Bronchial epithelial cell (primary cell): Measurements from ENCODE around the gene TYSND1. TPM values are rescaled to one million over a fixed set of nuclear protein-coding genes. Genes with fewer than 3 reads are reported as not detected.

Source experiments
- DNase-seq: peaks from one replicate; pipeline ENCODE4 v3.0.0-alpha.2; 2010; ENCODE audit warnings: low read depth
- FAIRE-seq: peaks from 2 replicates; lab custom pipeline; 2011; peaks lifted over from hg19 to GRCh38; lab: Jason Lieb, UNC
- H3K27me3 ChIP-seq: 2 replicates; pipeline ENCODE4 v1.5.1; 2011; ENCODE audit warnings: low read length; ENCODE audit not compliant: control insufficient read depth, insufficient read depth
- H3K36me3 ChIP-seq: 2 replicates; pipeline ENCODE4 v1.5.1; 2011; ENCODE audit warnings: low read length; ENCODE audit not compliant: control insufficient read depth, insufficient read depth
- H3K4me3 ChIP-seq: 2 replicates; pipeline ENCODE4 v1.5.1; 2011; ENCODE audit warnings: mild to moderate bottlenecking, low read depth, low read length, control low read depth
- total RNA-seq: library from RNA; depleted of rRNA; stranded (reverse); fragments of >200 nt; gene quantifications from 2 replicates; pipeline ENCODE4 v1.2.1, GENCODE V29; 2014
- TF ChIP-seq, protein P1 (sequence below): IDR thresholded peaks from 2 replicates; pipeline ENCODE4 v1.5.1; 2011; ENCODE audit warnings: mild to moderate bottlenecking, moderate library complexity, low read length, control low read depth, inconsistent platforms; ENCODE audit not compliant: insufficient read depth, severe bottlenecking

The TYSND1 gene
- total RNA-seq, 1 donor from 2014 or later, result 32.1 TPM

- DNase-seq (no peak), FAIRE-seq (no peak)
- TF ChIP-seq, protein P1, sequence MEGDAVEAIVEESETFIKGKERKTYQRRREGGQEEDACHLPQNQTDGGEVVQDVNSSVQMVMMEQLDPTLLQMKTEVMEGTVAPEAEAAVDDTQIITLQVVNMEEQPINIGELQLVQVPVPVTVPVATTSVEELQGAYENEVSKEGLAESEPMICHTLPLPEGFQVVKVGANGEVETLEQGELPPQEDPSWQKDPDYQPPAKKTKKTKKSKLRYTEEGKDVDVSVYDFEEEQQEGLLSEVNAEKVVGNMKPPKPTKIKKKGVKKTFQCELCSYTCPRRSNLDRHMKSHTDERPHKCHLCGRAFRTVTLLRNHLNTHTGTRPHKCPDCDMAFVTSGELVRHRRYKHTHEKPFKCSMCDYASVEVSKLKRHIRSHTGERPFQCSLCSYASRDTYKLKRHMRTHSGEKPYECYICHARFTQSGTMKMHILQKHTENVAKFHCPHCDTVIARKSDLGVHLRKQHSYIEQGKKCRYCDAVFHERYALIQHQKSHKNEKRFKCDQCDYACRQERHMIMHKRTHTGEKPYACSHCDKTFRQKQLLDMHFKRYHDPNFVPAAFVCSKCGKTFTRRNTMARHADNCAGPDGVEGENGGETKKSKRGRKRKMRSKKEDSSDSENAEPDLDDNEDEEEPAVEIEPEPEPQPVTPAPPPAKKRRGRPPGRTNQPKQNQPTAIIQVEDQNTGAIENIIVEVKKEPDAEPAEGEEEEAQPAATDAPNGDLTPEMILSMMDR, result no peak
- no peaks in the 10 kb centered on the region for H3K27me3 ChIP-seq
- H3K36me3 ChIP-seq, result no peaks in the 10 kb centered on the region
- H3K4me3 ChIP-seq, result no peak overlapping the region
Observed at GRCh38 chr10:70135684-70136083, 10.8 kb downstream of the TYSND1 start.

DNA sequence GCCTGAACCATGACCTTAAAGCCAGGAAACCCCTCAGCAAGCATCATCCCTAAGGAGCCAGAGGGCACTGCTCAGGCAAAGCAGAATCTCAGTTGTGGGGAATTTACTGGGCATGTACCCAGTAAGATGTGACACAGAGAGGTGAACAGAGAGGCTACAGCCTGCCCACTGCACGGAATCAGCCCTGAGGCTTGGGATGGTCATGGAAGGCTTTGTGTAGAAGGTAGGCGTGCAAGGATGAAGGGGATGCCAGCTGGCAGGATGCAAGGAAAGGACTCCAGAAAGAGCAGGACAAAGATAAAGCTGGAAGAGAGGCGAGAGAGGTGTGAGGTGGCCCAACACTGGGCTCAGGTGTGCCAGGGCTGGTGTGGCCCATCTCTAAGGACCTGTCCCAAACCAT, 11.5 kb downstream of the TYSND1 start:
- Histone ChIP-seq H3K4me3 (no peak overlapping the region), H3K27me3 (no peaks in the 10 kb centered on the region), H3K36me3 (no peaks in the 10 kb centered on the region)
- TF ChIP-seq, protein P1, result no peak
- no peak for FAIRE-seq
- DNase-seq, result no peak

GRCh38 chr10:70132098-70133029, 14.1 kb downstream of the TYSND1 start, which contains the start of gene AIFM2:
AIFM2 (minus strand) TSS chr10:70132825; CDS start chr10:70124084, 8,741 bp downstream.
- DNase-seq (peak; percentile 47), FAIRE-seq (no peak)

DNA sequence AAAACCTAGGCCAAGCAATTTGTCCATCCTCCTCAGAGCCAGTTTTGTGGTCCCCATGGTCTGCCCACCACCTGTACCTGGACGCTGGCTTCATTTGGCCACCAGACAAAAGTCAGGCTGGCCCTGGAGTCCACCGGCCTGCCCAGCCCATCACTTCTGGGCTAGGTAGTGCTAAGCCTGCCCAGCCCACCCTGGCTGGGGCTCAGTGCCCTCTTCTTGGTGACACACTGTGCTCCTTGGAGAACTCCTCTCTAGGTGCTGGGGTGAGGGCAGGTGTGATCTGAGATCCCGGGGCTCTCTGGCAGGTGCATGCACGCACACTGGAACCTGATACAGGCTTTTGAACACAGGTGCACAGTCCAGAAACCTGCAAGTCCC, 15.0 kb downstream of the TYSND1 start:
- no peak for DNase-seq
- Histone ChIP-seq H3K4me3 (peak overlapping the region; percentile 45), H3K36me3 (no peaks in the 10 kb centered on the region), H3K27me3 (no peaks in the 10 kb centered on the region)
- TF ChIP-seq, protein P1, result no peak
- no peak for FAIRE-seq

More at GRCh38 chr10:70132098-70133029, 14.1 kb downstream of the TYSND1 start, which contains the start of gene AIFM2:
- Histone ChIP-seq H3K36me3 (no peaks in the 10 kb centered on the region), H3K4me3 (peak within 1 kb of the TSS; percentile 45), H3K27me3 (no peaks in the 10 kb centered on the region)
- TF ChIP-seq, protein P1, result peak; percentile 17

- Histone ChIP-seq H3K27me3 (no peaks in the 10 kb centered on the region), H3K4me3 (no peak overlapping the region), H3K36me3 (no peaks in the 10 kb centered on the region)
- TF ChIP-seq, protein P1, result no peak
- FAIRE-seq, result no peak
- DNase-seq, result peak; percentile 55
Observed at GRCh38 chr10:70130878-70131559, 15.5 kb downstream of the TYSND1 start.
